HEK293T (cell line): Measurements from ENCODE around the gene FHAD1.
"Not testable (repeated sequence)": the region's sequence is repeated elsewhere in the genome, so short reads cannot be mapped to it uniquely, and the experiment has no call there.

Experiments used
- CTCF ChIA-PET: fragments of 350-600 bp; formaldehyde crosslinking; extraction: SDS; loops from one replicate; lab custom pipeline; 2021; ENCODE audit warnings: antibody characterized with exemption, inconsistent platforms; lab: Yijun Ruan, JAX
- POLR2A ChIA-PET: fragments of 350-600 bp; formaldehyde crosslinking; extraction: SDS; loops from one replicate; lab custom pipeline; 2020; ENCODE audit warnings: antibody characterized with exemption, inconsistent platforms; lab: Yijun Ruan, JAX
- DNase-seq: peaks from one replicate; pipeline ENCODE4 v3.0.0; 2012; ENCODE audit warnings: mixed read lengths; ENCODE audit errors: extremely low spot score
- ARNT ChIP-seq: fragments of 450-650 bp; IDR thresholded peaks from 2 replicates; pipeline ENCODE4 v1.6.1; 2017; ENCODE audit warnings: mild to moderate bottlenecking
- BHLHE40 ChIP-seq: fragments of 450-650 bp; IDR thresholded peaks from 2 replicates; pipeline ENCODE4 v1.6.1; 2016; ENCODE audit warnings: mild to moderate bottlenecking, moderate library complexity, borderline replicate concordance
- CTBP1 ChIP-seq: fragments of 450-650 bp; IDR thresholded peaks from 2 replicates; pipeline ENCODE4 v1.6.1; 2016; ENCODE audit warnings: borderline replicate concordance
- ELF4 ChIP-seq: fragments of 450-650 bp; IDR thresholded peaks from 2 replicates; pipeline ENCODE4 v1.6.1; 2017; ENCODE audit warnings: antibody characterized with exemption
- FOXA1 ChIP-seq: fragments of 450-650 bp; IDR thresholded peaks from 2 replicates; pipeline ENCODE4 v1.6.1; 2016; ENCODE audit warnings: mild to moderate bottlenecking
- FOXK2 ChIP-seq: fragments of 450-650 bp; IDR thresholded peaks from 2 replicates; pipeline ENCODE4 v1.6.1; 2016; ENCODE audit warnings: mild to moderate bottlenecking
- FOXM1 ChIP-seq: fragments of 450-650 bp; IDR thresholded peaks from 2 replicates; pipeline ENCODE4 v1.6.1; 2017; ENCODE audit warnings: mild to moderate bottlenecking, borderline replicate concordance
- HDGF ChIP-seq: fragments of 450-650 bp; IDR thresholded peaks from 2 replicates; pipeline ENCODE4 v1.6.1; 2017; ENCODE audit warnings: antibody characterized with exemption, borderline replicate concordance
- L3MBTL2 ChIP-seq: fragments of 450-650 bp; conservative IDR thresholded peaks from 2 replicates; pipeline ENCODE4 v1.6.1; 2016; ENCODE audit warnings: mild to moderate bottlenecking
- LEF1 ChIP-seq: fragments of 450-650 bp; IDR thresholded peaks from 2 replicates; pipeline ENCODE4 v1.6.1; 2017; ENCODE audit warnings: mild to moderate bottlenecking, borderline replicate concordance
- NFRKB ChIP-seq: fragments of 450-650 bp; IDR thresholded peaks from 2 replicates; pipeline ENCODE4 v1.6.1; 2016; ENCODE audit warnings: mild to moderate bottlenecking, moderate library complexity
- PKNOX1 ChIP-seq: fragments of 450-650 bp; IDR thresholded peaks from 2 replicates; pipeline ENCODE4 v1.6.1; 2016
- SP1 ChIP-seq: fragments of 450-650 bp; IDR thresholded peaks from 2 replicates; pipeline ENCODE4 v1.6.1; 2017
- SUZ12 ChIP-seq: fragments of 450-650 bp; IDR thresholded peaks from 2 replicates; pipeline ENCODE4 v1.6.1; 2016; ENCODE audit warnings: mild to moderate bottlenecking
- TARDBP ChIP-seq: fragments of 450-650 bp; IDR thresholded peaks from 2 replicates; pipeline ENCODE4 v1.6.1; 2016
- ZNF384 ChIP-seq: fragments of 450-650 bp; IDR thresholded peaks from 2 replicates; pipeline ENCODE4 v1.6.1; 2016

Gene FHAD1

GRCh38 chr1:15368888-15369287 is 121.9 kb downstream of the FHAD1 start:
- no peak for TF ChIP-seq FOXM1
- TF ChIP-seq SP1: no peak
- no peak for TF ChIP-seq ARNT
- no peak for TF ChIP-seq FOXA1
- no peak for TF ChIP-seq NFRKB
- TF ChIP-seq LEF1: no peak
- TF ChIP-seq FOXK2: no peak
- TF ChIP-seq HDGF: no peak
- no peak for TF ChIP-seq TARDBP
- TF ChIP-seq ELF4: no peak
- TF ChIP-seq PKNOX1: no peak
- TF ChIP-seq ZNF384: no peak
- TF ChIP-seq BHLHE40: no peak
- POLR2A ChIA-PET: no interaction called here
- DNase-seq: no peak
- CTCF ChIA-PET: no interaction called here

DNA sequence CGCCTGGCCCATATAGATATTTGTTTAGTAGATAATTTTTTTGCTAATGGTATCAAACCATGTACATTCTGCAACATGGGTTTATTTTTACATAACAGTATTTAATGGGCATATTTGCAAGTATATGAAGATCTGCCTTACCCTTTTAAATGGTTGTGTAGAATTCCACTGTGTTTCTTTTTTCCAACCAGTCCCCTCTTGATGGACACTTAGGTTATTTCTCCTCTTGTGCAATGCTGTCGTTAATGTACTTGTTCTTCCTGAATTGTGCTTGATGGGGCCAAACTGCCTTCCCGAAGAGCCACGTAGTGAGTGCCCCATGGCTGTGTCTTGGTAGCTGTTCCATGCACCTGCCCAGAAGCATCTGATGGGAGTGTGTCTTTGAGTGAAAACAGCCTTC is 123.2 kb downstream of the FHAD1 start:
- POLR2A ChIA-PET: no interaction called here
- CTCF ChIA-PET: no interaction called here
- no peak for DNase-seq
- TF ChIP-seq NFRKB (no peak), L3MBTL2 (no peak), FOXA1 (no peak), SP1 (no peak), LEF1 (no peak)

DNA sequence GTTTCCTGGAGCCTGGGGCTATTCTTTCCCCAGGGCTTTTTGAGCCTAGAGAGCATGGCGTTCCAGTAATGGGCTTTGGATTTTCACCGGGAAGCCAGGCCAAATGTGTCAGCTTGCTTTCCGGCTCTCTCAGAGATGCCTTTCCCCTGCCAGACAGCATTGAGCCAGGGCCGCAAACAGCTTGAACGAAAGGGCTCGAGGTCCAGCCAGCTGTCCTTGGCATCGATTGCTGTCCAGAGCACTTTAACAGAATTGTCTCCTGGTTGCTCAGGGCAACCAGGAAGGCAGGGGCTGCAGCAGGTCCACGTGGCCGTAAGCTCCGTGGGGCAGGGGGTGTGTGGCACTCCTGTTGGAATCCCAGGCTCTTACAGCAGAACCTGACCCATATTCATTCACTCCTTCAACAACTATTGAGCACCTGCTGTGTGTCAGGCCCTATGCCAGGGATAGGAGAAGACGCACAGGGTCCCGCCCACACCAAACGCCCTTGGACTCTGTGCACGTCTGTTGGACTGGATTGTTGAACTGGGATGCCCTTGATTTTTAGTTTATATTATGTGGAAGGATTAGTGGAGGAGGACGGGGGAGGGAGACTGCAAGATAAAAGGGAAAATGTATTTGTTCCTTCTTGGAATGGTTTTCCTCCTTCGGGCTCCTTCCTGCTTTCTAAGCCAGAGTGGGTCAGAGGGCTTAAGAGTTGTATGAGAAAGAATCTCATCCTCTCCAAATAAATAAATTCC is 123.9 kb downstream of the FHAD1 start:
- TF ChIP-seq LEF1 (no peak), ARNT (no peak)
- no peak for DNase-seq
- POLR2A ChIA-PET: no interaction called here

GRCh38 chr1:15371610-15372545 is 124.9 kb downstream of the FHAD1 start:
- DNase-seq: no peak
- CTCF ChIA-PET: no interaction called here
- POLR2A ChIA-PET: no interaction called here
- no peak for TF ChIP-seq SUZ12
- no peak for TF ChIP-seq TARDBP
- TF ChIP-seq FOXA1: no peak
- no peak for TF ChIP-seq FOXK2
- no peak for TF ChIP-seq SP1
- TF ChIP-seq LEF1: no peak
- no peak for TF ChIP-seq ARNT
- no peak for TF ChIP-seq BHLHE40
- TF ChIP-seq PKNOX1: no peak
- no peak for TF ChIP-seq ELF4
- no peak for TF ChIP-seq CTBP1

More for the DNA sequence above, 123.9 kb downstream of the FHAD1 start:
- CTCF ChIA-PET: no interaction called here

GRCh38 chr1:15378729-15379128 is 131.7 kb downstream of the FHAD1 start:
- ChIA-PET POLR2A (no interaction called here), CTCF (no interaction called here)
- no peak for TF ChIP-seq LEF1
- TF ChIP-seq ELF4: no peak
- no peak for TF ChIP-seq TARDBP
- no peak for TF ChIP-seq L3MBTL2
- no peak for TF ChIP-seq SUZ12
- TF ChIP-seq ARNT: no peak
- no peak for TF ChIP-seq PKNOX1
- TF ChIP-seq NFRKB: no peak
- TF ChIP-seq HDGF: no peak
- TF ChIP-seq CTBP1: no peak
- TF ChIP-seq FOXA1: no peak
- TF ChIP-seq FOXK2: no peak
- TF ChIP-seq BHLHE40: no peak
- no peak for TF ChIP-seq ZNF384
- TF ChIP-seq SP1: no peak
- TF ChIP-seq FOXM1: no peak
- no peak for DNase-seq

DNA sequence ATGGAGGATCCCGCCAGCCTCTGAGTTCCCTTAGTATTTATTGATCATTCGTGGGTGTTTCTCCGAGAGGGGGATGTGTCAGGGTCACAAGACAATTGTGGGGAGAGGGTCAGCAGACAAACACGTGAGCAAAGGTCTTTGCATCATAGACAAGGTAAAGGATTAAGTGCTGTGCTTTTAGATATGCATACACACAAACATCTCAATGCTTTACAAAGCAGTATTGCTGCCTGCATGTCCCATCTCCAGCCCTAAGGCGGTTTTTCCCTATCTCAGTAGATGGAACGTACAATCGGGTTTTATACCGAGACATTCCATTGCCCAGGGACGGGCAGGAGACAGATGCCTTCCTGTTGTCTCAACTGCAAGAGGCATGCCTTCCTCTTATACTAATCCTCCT is 132.1 kb downstream of the FHAD1 start:
- POLR2A ChIA-PET, DNase-seq, CTCF ChIA-PET: not testable (repeated sequence)
